Fibroblast of pulmonary artery (primary cell): ENCODE data around the gene HEATR1.
A peak's percentile ranks its signal among the peaks of the same experiment; 100 is the strongest.
"Not testable (repeated sequence)": the region's sequence is repeated elsewhere in the genome, so short reads cannot be mapped to it uniquely, and the experiment has no call there.

Experiments used
- DNase-seq: peaks from one replicate; pipeline ENCODE4 v3.0.0-alpha.2; 2010; ENCODE audit warnings: low read depth
- H3K4me3 ChIP-seq: replicated peaks from 2 replicates; pipeline ENCODE4 v1.5.1; 2011; ENCODE audit warnings: low read depth, mild to moderate bottlenecking, control low read depth, low read length, moderate library complexity
- CTCF ChIP-seq: IDR thresholded peaks from 2 replicates; pipeline ENCODE4 v1.5.1; 2011; ENCODE audit warnings: mild to moderate bottlenecking, control low read depth, low read length, inconsistent platforms; ENCODE audit errors: missing control alignments

HEATR1 gene

GRCh38 chr1:236612349-236612748 is 8.0 kb upstream of the HEATR1 start:
- no peak for DNase-seq
- TF ChIP-seq CTCF: no peak
- H3K4me3 ChIP-seq: no peak overlapping the region

GRCh38 chr1:236608930-236609726 is 4.8 kb upstream of the HEATR1 start:
- peak; percentile 65 for TF ChIP-seq CTCF
- DNase-seq: peak; percentile 81

GRCh38 chr1:236607597-236607996 is 3.3 kb upstream of the HEATR1 start:
- DNase-seq, H3K4me3 ChIP-seq: not testable (repeated sequence)

More at GRCh38 chr1:236608930-236609726, 4.8 kb upstream of the HEATR1 start:
- H3K4me3 ChIP-seq: no peak overlapping the region

GRCh38 chr1:236604905-236605806 is 840 bp upstream of the HEATR1 start:
- TF ChIP-seq CTCF: no peak
- H3K4me3 ChIP-seq: peak overlapping the region; percentile 98
- DNase-seq: no peak

GRCh38 chr1:236602171-236602570 is 2.1 kb downstream of the HEATR1 start:
- no peak for TF ChIP-seq CTCF
- no peak for DNase-seq
- H3K4me3 ChIP-seq: no peak overlapping the region

GRCh38 chr1:236590553-236591150 is 13.7 kb downstream of the HEATR1 start:
- no peak overlapping the region for H3K4me3 ChIP-seq
- DNase-seq: no peak
- no peak for TF ChIP-seq CTCF

- H3K4me3 ChIP-seq: no peak overlapping the region
- TF ChIP-seq CTCF: no peak
- no peak for DNase-seq
Observed at GRCh38 chr1:236589531-236589930, 14.8 kb downstream of the HEATR1 start.
